GM13976 (cell line): Measurements from ENCODE around the gene CYSRT1.

Experiments used
- DNase-seq: peaks from one replicate; pipeline ENCODE4 v3.0.0; 2012; ENCODE audit warnings: low spot score
- CTCF ChIP-seq: IDR thresholded peaks from 2 replicates; pipeline ENCODE4 v1.5.1; 2012; ENCODE audit warnings: borderline replicate concordance, mild to moderate bottlenecking; ENCODE audit not compliant: insufficient read depth; ENCODE audit errors: extremely low read depth, missing control alignments, control extremely low read depth
- in situ Hi-C: fragments of 300-500 bp; cut with MboI; formaldehyde crosslinking; loops from one replicate; pipeline ENCODE4 v1.12.0; 2022; ENCODE audit warnings: low sequenced_read_pairs, mixed read lengths, inconsistent platforms; ENCODE audit not compliant: unreplicated experiment

CYSRT1 gene

GRCh38 chr9:137180491-137180890 is 44.5 kb upstream of the CYSRT1 start:
- DNase-seq = no peak
- in situ Hi-C loops = no loop called here
- no peak for TF ChIP-seq CTCF

DNA sequence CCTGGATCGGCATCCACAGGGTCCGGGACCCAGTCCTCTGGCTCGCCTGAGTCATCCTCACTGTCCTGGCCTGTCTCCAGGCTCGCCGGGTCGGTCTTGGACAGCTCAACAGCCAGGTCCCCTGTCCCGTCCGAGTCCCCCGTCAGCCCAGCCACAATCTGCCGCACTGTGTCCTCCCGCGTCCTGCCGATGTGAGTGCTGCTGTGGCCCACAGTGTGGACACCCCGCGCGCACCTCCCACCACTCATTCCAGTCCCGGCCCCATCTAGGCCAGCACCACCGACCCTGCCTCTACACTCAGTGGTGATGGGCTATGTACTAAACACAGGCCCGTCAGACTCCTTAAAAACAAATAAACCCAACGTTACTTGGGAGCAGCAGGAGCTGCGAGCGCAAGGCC is 43.3 kb upstream of the CYSRT1 start:
- DNase-seq = no peak
- TF ChIP-seq CTCF = no peak
- in situ Hi-C loops = no loop called here

DNA sequence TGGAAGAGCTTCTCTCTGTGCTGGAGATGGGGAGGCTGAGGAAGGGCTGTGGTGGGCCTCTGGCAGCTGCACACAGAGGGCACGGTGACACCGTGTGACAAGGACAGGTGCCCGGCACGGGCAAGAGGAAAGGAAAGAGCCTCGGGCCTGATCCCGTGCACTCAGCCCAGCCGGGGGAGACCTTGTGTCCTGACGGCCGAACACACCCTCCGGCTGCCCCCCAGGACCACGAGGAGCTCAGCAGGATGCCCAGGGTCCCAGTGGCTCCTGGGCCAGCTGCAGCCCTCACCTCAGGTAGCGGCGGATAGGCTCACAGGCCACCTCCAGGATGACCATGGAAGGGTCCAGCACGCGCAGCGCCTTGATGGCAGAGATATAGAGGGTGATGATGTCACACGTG is 42.1 kb upstream of the CYSRT1 start:
- in situ Hi-C loops = no loop called here
- TF ChIP-seq CTCF = no peak
- no peak for DNase-seq

GRCh38 chr9:137183980-137184595 is 40.9 kb upstream of the CYSRT1 start:
- no peak for DNase-seq
- in situ Hi-C loops = no loop called here

DNA sequence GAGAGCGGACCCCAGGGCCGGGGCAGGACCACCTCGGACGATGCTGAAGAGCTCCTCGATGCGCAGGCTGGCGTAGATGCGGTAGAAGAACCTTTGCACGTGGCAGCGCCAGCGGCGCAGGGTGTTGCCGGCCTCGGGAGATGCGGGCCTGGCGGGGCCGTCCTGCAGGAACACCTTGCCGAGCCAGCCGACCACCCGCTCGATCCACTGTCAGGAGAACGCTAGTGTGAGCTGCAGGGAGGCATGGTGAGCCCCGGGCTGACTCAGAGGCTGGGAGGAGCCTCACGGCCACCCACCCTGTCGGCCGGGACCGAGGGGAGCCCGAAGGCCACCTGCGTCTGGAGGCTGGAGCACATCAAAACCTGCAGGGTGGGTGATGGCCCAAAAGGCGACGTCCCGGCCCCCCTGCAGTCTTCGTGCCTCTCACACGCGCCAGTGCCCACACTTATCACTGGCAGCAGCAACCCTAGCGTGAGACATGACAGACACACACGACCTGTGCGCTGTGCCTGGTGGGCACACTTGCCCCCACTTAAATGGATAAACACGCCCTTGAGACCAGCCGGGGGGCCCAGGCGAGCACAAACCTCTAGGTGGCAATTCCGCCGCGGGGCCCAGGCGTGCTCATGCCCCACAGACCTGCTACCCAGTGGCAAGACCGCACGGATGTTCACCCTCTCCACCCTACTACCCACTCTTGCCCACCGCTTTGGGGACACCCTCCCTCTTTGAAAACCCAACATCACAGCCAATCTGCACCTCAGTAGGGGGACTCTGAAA is 39.9 kb upstream of the CYSRT1 start:
- no peak for TF ChIP-seq CTCF
- in situ Hi-C loops = no loop called here

More at GRCh38 chr9:137183980-137184595, 40.9 kb upstream of the CYSRT1 start:
- TF ChIP-seq CTCF = no peak

GRCh38 chr9:137185921-137186320 is 39.1 kb upstream of the CYSRT1 start:
- no peak for TF ChIP-seq CTCF
- in situ Hi-C loops = no loop called here

More for the DNA sequence above, 39.9 kb upstream of the CYSRT1 start:
- DNase-seq = no peak

More at GRCh38 chr9:137185921-137186320, 39.1 kb upstream of the CYSRT1 start:
- DNase-seq = no peak
